Neuron (in vitro differentiated cells): ENCODE data around the gene APH1B.

Experiments
- H2AFZ ChIP-seq: one replicate; pipeline ENCODE4 v1.6.1; 2013; ENCODE audit warnings: low read depth, mild to moderate bottlenecking, inconsistent platforms, low read length, moderate library complexity
- H3K27me3 ChIP-seq: one replicate; pipeline ENCODE4 v1.6.1; 2013; ENCODE audit warnings: low read length; ENCODE audit not compliant: insufficient read depth
- H3K36me3 ChIP-seq: one replicate; pipeline ENCODE4 v1.6.1; 2013; ENCODE audit warnings: low read length; ENCODE audit not compliant: insufficient read depth
- H3K4me1 ChIP-seq: one replicate; pipeline ENCODE4 v1.6.1; 2013; ENCODE audit warnings: low read length; ENCODE audit not compliant: insufficient read depth
- H3K4me3 ChIP-seq: 2 replicates; pipeline ENCODE4 v1.5.1; 2013; ENCODE audit warnings: mild to moderate bottlenecking, low read length, moderate library complexity
- H3K9me3 ChIP-seq: one replicate; pipeline ENCODE4 v1.6.1; 2013; ENCODE audit warnings: low read length

Gene APH1B

GRCh38 chr15:63258658-63259057 lies 18.7 kb upstream of the APH1B start:
- Histone ChIP-seq H3K9me3 (peaks cover 12% of the 10 kb centered on the region), H3K27me3 (no peaks in the 10 kb centered on the region), H3K4me1 (peaks cover 27% of the 10 kb centered on the region), H3K36me3 (peaks cover 51% of the 10 kb centered on the region), H2AFZ (no peak overlapping the region), H3K4me3 (no peak overlapping the region)

- Histone ChIP-seq H3K4me3 (no peak overlapping the region), H3K9me3 (peaks cover 12% of the 10 kb centered on the region), H2AFZ (no peak overlapping the region), H3K27me3 (no peaks in the 10 kb centered on the region), H3K4me1 (peaks cover 17% of the 10 kb centered on the region), H3K36me3 (peaks cover 60% of the 10 kb centered on the region)
Observed at GRCh38 chr15:63260791-63261190, 16.6 kb upstream of the APH1B start.

GRCh38 chr15:63261311-63261710 lies 16.1 kb upstream of the APH1B start:
- H3K36me3 ChIP-seq = peaks cover 60% of the 10 kb centered on the region
- no peak overlapping the region for H2AFZ ChIP-seq
- no peaks in the 10 kb centered on the region for H3K27me3 ChIP-seq
- H3K9me3 ChIP-seq = peaks cover 12% of the 10 kb centered on the region
- peaks cover 12% of the 10 kb centered on the region for H3K4me1 ChIP-seq
- H3K4me3 ChIP-seq = no peak overlapping the region

- Histone ChIP-seq H3K4me3 (no peak overlapping the region), H3K9me3 (peaks cover 9% of the 10 kb centered on the region), H3K27me3 (no peaks in the 10 kb centered on the region), H2AFZ (no peak overlapping the region), H3K4me1 (no peaks in the 10 kb centered on the region), H3K36me3 (peaks cover 63% of the 10 kb centered on the region)
Observed at GRCh38 chr15:63263519-63263918, 13.9 kb upstream of the APH1B start.

- Histone ChIP-seq H3K27me3 (no peaks in the 10 kb centered on the region), H3K4me3 (no peak overlapping the region), H3K4me1 (no peaks in the 10 kb centered on the region), H2AFZ (no peak overlapping the region), H3K9me3 (peaks cover 5% of the 10 kb centered on the region), H3K36me3 (peaks cover 54% of the 10 kb centered on the region)
Observed at GRCh38 chr15:63264688-63265293, 12.6 kb upstream of the APH1B start.

- no peak overlapping the region for H3K4me3 ChIP-seq
- no peak overlapping the region for H2AFZ ChIP-seq
- no peaks in the 10 kb centered on the region for H3K4me1 ChIP-seq
- no peaks in the 10 kb centered on the region for H3K27me3 ChIP-seq
- H3K36me3 ChIP-seq = peaks cover 9% of the 10 kb centered on the region
- peaks cover 9% of the 10 kb centered on the region for H3K9me3 ChIP-seq
Observed at GRCh38 chr15:63274427-63274826, 3.0 kb upstream of the APH1B start.

GRCh38 chr15:63276342-63277037 lies 915 bp upstream of the APH1B start:
- peaks cover 5% of the 10 kb centered on the region for H3K9me3 ChIP-seq
- no peak overlapping the region for H3K4me3 ChIP-seq
- peaks cover 2% of the 10 kb centered on the region for H3K4me1 ChIP-seq
- H2AFZ ChIP-seq = no peak overlapping the region
- no peaks in the 10 kb centered on the region for H3K27me3 ChIP-seq
- no peaks in the 10 kb centered on the region for H3K36me3 ChIP-seq

GRCh38 chr15:63277893-63278456 lies 570 bp downstream of the APH1B start:
- Histone ChIP-seq H3K4me1 (peaks cover 2% of the 10 kb centered on the region), H3K9me3 (peaks cover under 1% of the 10 kb centered on the region), H3K27me3 (no peaks in the 10 kb centered on the region), H3K36me3 (no peaks in the 10 kb centered on the region), H3K4me3 (no peak overlapping the region), H2AFZ (no peak overlapping the region)

- Histone ChIP-seq H3K36me3 (no peaks in the 10 kb centered on the region), H2AFZ (no peak overlapping the region), H3K9me3 (no peaks in the 10 kb centered on the region), H3K27me3 (no peaks in the 10 kb centered on the region), H3K4me3 (no peak overlapping the region), H3K4me1 (peaks cover 2% of the 10 kb centered on the region)
Observed at GRCh38 chr15:63283126-63283525, 5.7 kb downstream of the APH1B start.

GRCh38 chr15:63284335-63284734 lies 6.9 kb downstream of the APH1B start:
- no peaks in the 10 kb centered on the region for H3K9me3 ChIP-seq
- H2AFZ ChIP-seq = no peak overlapping the region
- no peak overlapping the region for H3K4me3 ChIP-seq
- no peaks in the 10 kb centered on the region for H3K36me3 ChIP-seq
- no peaks in the 10 kb centered on the region for H3K27me3 ChIP-seq
- H3K4me1 ChIP-seq = peaks cover 8% of the 10 kb centered on the region

- no peaks in the 10 kb centered on the region for H3K36me3 ChIP-seq
- no peaks in the 10 kb centered on the region for H3K27me3 ChIP-seq
- H2AFZ ChIP-seq = no peak overlapping the region
- peaks cover 10% of the 10 kb centered on the region for H3K4me1 ChIP-seq
- H3K4me3 ChIP-seq = no peak overlapping the region
- H3K9me3 ChIP-seq = no peaks in the 10 kb centered on the region
Observed at GRCh38 chr15:63287109-63287508, 9.7 kb downstream of the APH1B start.

GRCh38 chr15:63288342-63288741 lies 10.9 kb downstream of the APH1B start:
- Histone ChIP-seq H2AFZ (peak overlapping the region; percentile 27), H3K4me1 (peaks cover 10% of the 10 kb centered on the region), H3K27me3 (no peaks in the 10 kb centered on the region), H3K36me3 (no peaks in the 10 kb centered on the region), H3K9me3 (no peaks in the 10 kb centered on the region), H3K4me3 (no peak overlapping the region)

GRCh38 chr15:63288778-63289378 lies 11.5 kb downstream of the APH1B start:
- peak overlapping the region; percentile 27 for H2AFZ ChIP-seq
- no peak overlapping the region for H3K4me3 ChIP-seq
- H3K9me3 ChIP-seq = no peaks in the 10 kb centered on the region
- no peaks in the 10 kb centered on the region for H3K27me3 ChIP-seq
- no peaks in the 10 kb centered on the region for H3K36me3 ChIP-seq
- H3K4me1 ChIP-seq = peaks cover 10% of the 10 kb centered on the region
